GM13977 (cell line): ENCODE data around the gene IZUMO1.
"Not testable (repeated sequence)": the region's sequence is repeated elsewhere in the genome, so short reads cannot be mapped to it uniquely, and the experiment has no call there.

ENCODE experiments used
- DNase-seq: peaks from one replicate; pipeline ENCODE4 v3.0.0; 2012; ENCODE audit warnings: low spot score
- in situ Hi-C: fragments of 300-500 bp; cut with MboI; formaldehyde crosslinking; loops from one replicate; pipeline ENCODE4 v1.12.0; 2022; ENCODE audit warnings: low sequenced_read_pairs, low pct_unique_long_range_greater_than_20kb, mixed read lengths, inconsistent platforms; ENCODE audit not compliant: unreplicated experiment
- TF ChIP-seq, protein P1 (sequence below): IDR thresholded peaks from 2 replicates; pipeline ENCODE4 v1.5.1; 2012; ENCODE audit warnings: mild to moderate bottlenecking, control low read depth; ENCODE audit not compliant: insufficient read depth; ENCODE audit errors: extremely low read depth, missing control alignments

IZUMO1 gene

DNA sequence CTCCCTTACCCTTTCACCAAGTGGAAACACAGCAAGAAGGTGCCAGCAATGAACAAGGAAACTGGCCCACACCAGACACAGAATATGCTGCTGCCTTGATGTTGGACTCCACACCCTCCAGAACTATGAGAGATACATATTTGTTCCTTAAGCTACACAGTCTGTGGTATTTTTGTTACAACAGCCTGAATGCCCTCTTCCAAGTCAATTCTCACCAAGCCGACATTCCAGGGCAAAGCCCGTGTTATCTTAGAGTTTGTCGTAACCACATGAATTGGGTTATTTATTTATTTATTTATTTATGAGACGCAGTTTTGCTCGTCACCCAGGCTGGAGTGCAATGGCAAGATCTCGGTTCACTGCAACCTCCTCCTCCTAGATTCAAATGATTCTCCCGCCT, 23.6 kb upstream of the IZUMO1 start:
- in situ Hi-C loops: no loop called here
- DNase-seq: no peak
- TF ChIP-seq, protein P1, sequence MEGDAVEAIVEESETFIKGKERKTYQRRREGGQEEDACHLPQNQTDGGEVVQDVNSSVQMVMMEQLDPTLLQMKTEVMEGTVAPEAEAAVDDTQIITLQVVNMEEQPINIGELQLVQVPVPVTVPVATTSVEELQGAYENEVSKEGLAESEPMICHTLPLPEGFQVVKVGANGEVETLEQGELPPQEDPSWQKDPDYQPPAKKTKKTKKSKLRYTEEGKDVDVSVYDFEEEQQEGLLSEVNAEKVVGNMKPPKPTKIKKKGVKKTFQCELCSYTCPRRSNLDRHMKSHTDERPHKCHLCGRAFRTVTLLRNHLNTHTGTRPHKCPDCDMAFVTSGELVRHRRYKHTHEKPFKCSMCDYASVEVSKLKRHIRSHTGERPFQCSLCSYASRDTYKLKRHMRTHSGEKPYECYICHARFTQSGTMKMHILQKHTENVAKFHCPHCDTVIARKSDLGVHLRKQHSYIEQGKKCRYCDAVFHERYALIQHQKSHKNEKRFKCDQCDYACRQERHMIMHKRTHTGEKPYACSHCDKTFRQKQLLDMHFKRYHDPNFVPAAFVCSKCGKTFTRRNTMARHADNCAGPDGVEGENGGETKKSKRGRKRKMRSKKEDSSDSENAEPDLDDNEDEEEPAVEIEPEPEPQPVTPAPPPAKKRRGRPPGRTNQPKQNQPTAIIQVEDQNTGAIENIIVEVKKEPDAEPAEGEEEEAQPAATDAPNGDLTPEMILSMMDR: no peak

DNA sequence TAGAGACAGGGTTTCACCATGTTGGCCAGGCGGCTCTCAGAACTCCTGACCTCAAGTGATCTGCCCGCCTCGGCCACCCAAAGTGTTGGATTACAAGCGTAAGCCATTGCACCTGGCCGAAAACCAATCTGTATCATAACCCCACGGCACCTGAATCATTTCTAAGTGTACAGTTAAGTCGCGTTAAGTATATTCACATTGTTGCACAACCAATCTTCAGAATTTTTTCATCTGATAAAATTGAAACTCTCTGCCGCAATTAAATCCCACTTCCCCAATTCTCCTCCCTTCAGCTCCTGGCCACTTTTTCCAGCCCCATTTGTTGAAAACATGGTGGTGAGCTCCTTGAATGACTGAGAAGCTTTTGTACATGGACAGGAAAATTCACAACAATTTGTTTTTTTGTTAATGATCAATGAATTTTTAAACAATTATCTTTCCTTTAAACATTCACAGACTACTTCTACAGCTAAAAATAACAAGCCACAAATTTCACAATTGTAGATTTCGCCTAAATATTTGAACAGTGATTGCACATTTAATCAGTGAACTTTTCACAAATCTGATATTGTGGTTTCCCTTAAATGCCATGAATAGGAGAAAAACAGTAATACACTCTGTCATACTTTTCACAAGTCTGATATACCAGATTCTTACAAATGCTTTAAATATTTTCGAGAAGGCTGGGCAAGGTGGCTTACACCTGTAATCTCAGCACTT, 22.4 kb upstream of the IZUMO1 start:
- in situ Hi-C loops: no loop called here
- TF ChIP-seq, protein P1: no peak
- no peak for DNase-seq

DNA sequence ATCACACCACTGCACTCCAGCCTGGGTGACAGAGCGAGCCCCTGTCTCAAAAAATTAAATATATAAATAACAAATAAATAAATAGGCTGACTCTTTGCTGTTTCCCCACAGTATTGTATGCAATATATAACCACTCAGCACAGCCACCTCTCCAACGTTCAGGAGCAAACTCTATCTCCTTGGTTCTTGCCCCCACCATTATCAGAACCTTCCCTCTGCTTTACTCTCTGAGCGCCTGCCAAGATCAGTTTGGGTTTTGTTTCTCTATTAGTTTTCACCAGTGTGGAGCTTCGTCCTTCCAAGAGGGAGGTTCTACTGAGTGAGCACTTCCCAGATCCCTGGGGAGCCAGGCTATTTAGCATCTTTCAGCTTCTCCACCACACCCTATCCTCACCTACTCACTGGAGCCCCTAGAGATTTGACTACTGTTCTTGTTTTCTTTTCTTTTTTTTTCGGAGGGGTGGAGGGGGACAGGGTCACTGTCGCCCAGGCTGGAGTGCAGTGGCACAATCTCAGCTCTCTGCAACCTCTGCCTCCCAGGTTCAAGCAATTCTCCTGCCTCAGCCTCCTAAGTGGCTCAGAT, 21.6 kb upstream of the IZUMO1 start:
- in situ Hi-C loops, DNase-seq: not testable (repeated sequence)

DNA sequence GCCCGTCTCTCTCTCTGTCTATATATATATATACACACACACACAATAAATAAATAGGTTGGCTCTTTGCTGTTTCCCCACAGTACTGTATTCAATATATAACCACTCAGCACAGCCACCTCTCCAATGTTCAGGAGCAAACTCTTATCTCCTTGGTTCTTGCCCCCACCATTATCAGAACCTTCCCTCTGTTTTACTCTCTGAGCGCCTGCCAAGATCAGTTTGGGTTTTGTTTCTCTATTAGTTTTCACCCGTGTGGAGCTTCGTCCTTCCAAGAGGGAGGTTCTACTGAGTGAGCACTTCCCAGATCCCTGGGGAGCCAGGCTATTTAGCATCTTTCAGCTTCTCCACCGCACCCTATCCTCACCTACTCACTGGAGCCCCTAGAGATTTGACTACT, 19.1 kb upstream of the IZUMO1 start:
- DNase-seq, in situ Hi-C loops: not testable (repeated sequence)

DNA sequence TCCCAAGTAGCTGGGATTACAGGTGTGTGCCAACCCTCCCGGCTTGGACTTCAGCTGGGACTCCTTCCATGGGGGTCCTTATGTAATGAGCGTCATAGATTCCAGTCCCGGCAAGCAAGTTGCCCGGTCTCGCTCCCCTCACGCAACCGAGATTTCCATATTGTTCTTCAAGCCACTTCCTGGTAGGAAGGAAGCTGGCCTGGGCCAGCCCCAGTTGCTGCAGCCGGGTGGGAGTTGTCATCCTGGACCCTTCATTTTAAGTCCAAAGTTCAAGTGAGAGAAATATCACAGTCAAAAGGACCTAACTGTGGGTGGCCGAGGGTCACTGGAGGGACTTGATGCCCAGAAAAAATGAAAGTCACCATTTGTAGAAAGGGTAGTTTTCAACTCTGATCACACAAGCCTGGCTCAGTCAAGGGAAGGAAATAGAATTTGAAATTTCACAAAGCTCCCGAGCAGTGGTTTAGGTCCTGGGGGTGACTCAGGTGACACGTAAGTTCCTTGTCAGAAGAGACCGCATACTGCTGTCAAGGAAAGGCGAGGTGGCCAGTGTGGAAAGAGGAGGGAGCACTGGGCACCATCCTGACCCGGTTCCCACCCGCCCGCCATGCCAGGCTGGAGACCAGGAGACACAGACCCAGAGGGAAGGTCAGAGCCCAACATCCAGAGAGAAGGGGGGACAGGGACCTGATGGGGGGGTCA, 13.9 kb upstream of the IZUMO1 start:
- TF ChIP-seq, protein P1: no peak
- no peak for DNase-seq
- in situ Hi-C loops: no loop called here

DNA sequence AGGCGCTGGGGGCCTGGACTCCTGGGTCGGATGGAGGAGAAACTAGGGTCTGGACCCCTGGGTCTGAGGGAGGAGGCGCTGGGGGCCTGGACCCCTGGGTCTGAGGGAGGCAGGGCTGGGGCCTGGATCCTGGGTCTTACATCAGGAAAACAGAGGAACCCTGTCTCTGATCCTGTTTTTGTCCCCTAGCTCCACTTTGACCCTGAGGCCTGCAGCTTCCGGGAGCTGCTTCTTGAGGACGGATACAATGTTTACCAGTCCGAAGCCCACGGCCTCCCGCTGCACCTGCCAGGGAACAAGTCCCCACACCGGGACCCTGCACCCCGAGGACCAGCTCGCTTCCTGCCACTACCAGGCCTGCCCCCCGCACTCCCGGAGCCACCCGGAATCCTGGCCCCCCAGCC, 11.0 kb upstream of the IZUMO1 start:
- in situ Hi-C loops: no loop called here
- TF ChIP-seq, protein P1: no peak
- DNase-seq: no peak

DNA sequence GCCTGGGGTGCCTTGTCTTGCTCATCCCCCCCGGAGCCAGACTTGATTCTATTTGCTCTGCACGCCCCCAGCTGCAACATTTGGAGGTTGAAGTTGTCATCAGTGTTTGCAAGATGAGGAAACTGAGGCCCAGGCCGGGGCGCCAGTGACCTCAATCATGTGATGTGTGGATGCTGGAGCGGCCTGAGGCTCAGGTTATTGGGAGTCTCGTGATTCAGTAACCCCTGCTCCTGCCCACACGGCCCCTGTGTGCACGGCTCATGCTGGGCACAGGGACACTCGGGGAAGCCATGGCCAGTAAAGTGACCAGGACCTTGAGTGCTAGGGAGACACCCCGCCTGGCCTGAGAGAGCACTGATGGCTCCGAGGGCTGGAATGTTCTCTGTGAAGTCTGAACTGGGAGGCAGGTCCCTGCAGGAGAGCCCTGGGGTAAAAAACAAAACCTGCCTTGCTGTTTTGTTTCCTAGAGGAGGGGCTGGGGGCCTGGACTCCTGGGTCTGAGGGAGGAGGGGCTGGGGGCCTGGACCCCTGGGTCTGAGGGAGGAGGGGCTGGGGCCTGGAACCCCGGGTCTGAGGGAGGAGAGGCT, 10.5 kb upstream of the IZUMO1 start:
- no peak for DNase-seq
- in situ Hi-C loops: no loop called here
- TF ChIP-seq, protein P1: no peak
